ENCODE data around the gene PAF1. TPM values are rescaled to one million over a fixed set of nuclear protein-coding genes. Genes with fewer than 3 reads are reported as not detected.

Gene PAF1
- total RNA-seq, 3 donors from 2014 or later: 28.1 to 44.8 (median 32.3) TPM

- Histone ChIP-seq H3K9me3 (no peaks in the 10 kb centered on the region), H3K36me3 (ENCODE audit: low read depth) (no peaks in the 10 kb centered on the region), H3K4me3 (no peak overlapping the region), H3K4me1 (ENCODE audit: low read depth) (no peaks in the 10 kb centered on the region)
- no peak for TF ChIP-seq CTCF (IDR thresholded peaks at IDR 0.05)
- ATAC-seq (peak; percentile 54), DNase-seq (no peak)
- intact Hi-C loops (cut with DNase I, micrococcal nuclease): no loop called here
Measured at GRCh38 chr19:39363901-39364457, 26.9 kb downstream of the PAF1 start.

GRCh38 chr19:39362682-39363657, 27.9 kb downstream of the PAF1 start:
- no peaks in the 10 kb centered on the region for H3K9me3 ChIP-seq
- H3K4me3 ChIP-seq: no peak overlapping the region
- no peak for DNase-seq
- intact Hi-C loops (cut with DNase I, micrococcal nuclease): no loop called here
- H3K36me3 ChIP-seq (ENCODE audit: low read depth): no peaks in the 10 kb centered on the region
- ATAC-seq: peak; percentile 20
- H3K4me1 ChIP-seq (ENCODE audit: low read depth): no peaks in the 10 kb centered on the region
- no peak for TF ChIP-seq CTCF (IDR thresholded peaks at IDR 0.05)

GRCh38 chr19:39360599-39360998, 30.3 kb downstream of the PAF1 start:
- Histone ChIP-seq H3K4me3 (no peak overlapping the region), H3K4me1 (ENCODE audit: low read depth) (no peaks in the 10 kb centered on the region), H3K36me3 (ENCODE audit: low read depth) (no peaks in the 10 kb centered on the region), H3K9me3 (no peaks in the 10 kb centered on the region)
- intact Hi-C loops (cut with DNase I, micrococcal nuclease): no loop called here
- ATAC-seq: no peak
- no peak for TF ChIP-seq CTCF (IDR thresholded peaks at IDR 0.05)
- DNase-seq: no peak

GRCh38 chr19:39359026-39359425, 31.9 kb downstream of the PAF1 start:
- no peak for ATAC-seq
- TF ChIP-seq CTCF (IDR thresholded peaks at IDR 0.05): no peak
- intact Hi-C loops (cut with DNase I, micrococcal nuclease): no loop called here
- Histone ChIP-seq H3K9me3 (no peaks in the 10 kb centered on the region), H3K4me3 (no peak overlapping the region), H3K36me3 (ENCODE audit: low read depth) (peaks cover 5% of the 10 kb centered on the region), H3K4me1 (ENCODE audit: low read depth) (no peaks in the 10 kb centered on the region)
- DNase-seq: no peak

- DNase-seq (no peak), ATAC-seq (no peak)
- peaks cover 5% of the 10 kb centered on the region for H3K36me3 ChIP-seq (ENCODE audit: low read depth)
- H3K4me3 ChIP-seq: no peak overlapping the region
- TF ChIP-seq CTCF (IDR thresholded peaks at IDR 0.05): no peak
- no peaks in the 10 kb centered on the region for H3K4me1 ChIP-seq (ENCODE audit: low read depth)
- H3K9me3 ChIP-seq: no peaks in the 10 kb centered on the region
- intact Hi-C loops (cut with DNase I, micrococcal nuclease): no loop called here
Measured at GRCh38 chr19:39356647-39357046, 34.3 kb downstream of the PAF1 start.
